G401 (cell line): ENCODE measurements around the gene EGFL7. TPM values are rescaled to one million over a fixed set of nuclear protein-coding genes. Genes with fewer than 3 reads are reported as not detected.

ENCODE experiments used
- DNase-seq: peaks from one replicate; pipeline ENCODE4 v3.0.0-alpha.2; 2015; ENCODE audit warnings: low spot score
- in situ Hi-C: cut with HindIII; loops from 2 replicates; pipeline ENCODE4 v1.10.0; 2016; ENCODE audit warnings: low sequenced_read_pairs, mixed read lengths
- total RNA-seq: library from RNA; depleted of rRNA; stranded (reverse); fragments of >200 nt; shearing (Covaris generic); gene quantifications from 2 replicates; pipeline ENCODE4 v1.2.3, GENCODE V29; 2014

The EGFL7 gene
- total RNA-seq, 1 experiment from 2014 or later = 142 TPM

GRCh38 chr9:136681945-136682699 is 19.4 kb downstream of the EGFL7 start:
- in situ Hi-C loops = no loop called here

GRCh38 chr9:136682710-136683109 is 20.0 kb downstream of the EGFL7 start:
- in situ Hi-C loops = no loop called here

More at GRCh38 chr9:136681945-136682699, 19.4 kb downstream of the EGFL7 start:
- DNase-seq = no peak

GRCh38 chr9:136683173-136683745 is 20.5 kb downstream of the EGFL7 start:
- no peak for DNase-seq
- in situ Hi-C loops = no loop called here

More at GRCh38 chr9:136682710-136683109, 20.0 kb downstream of the EGFL7 start:
- DNase-seq = no peak

- in situ Hi-C loops = no loop called here
Observed at GRCh38 chr9:136683755-136684154, 21.0 kb downstream of the EGFL7 start.

GRCh38 chr9:136684339-136684738 is 21.6 kb downstream of the EGFL7 start:
- in situ Hi-C loops = no loop called here

More at GRCh38 chr9:136683755-136684154, 21.0 kb downstream of the EGFL7 start:
- DNase-seq = no peak

GRCh38 chr9:136684799-136685198 is 22.1 kb downstream of the EGFL7 start:
- no peak for DNase-seq
- in situ Hi-C loops = no loop called here

More at GRCh38 chr9:136684339-136684738, 21.6 kb downstream of the EGFL7 start:
- DNase-seq = no peak

GRCh38 chr9:136685216-136685615 is 22.5 kb downstream of the EGFL7 start:
- in situ Hi-C loops = no loop called here
- DNase-seq = no peak

- DNase-seq = no peak
Observed at GRCh38 chr9:136685790-136686533, 23.2 kb downstream of the EGFL7 start.

GRCh38 chr9:136686534-136686793 is 23.7 kb downstream of the EGFL7 start:
- DNase-seq = no peak
- in situ Hi-C loops = no loop called here

More at GRCh38 chr9:136685790-136686533, 23.2 kb downstream of the EGFL7 start:
- in situ Hi-C loops = no loop called here

GRCh38 chr9:136686794-136687711 is 24.3 kb downstream of the EGFL7 start, which contains the start of gene AGPAT2:
AGPAT2 (minus strand) TSS chr9:136687457; CDS start chr9:136687357, 100 bp downstream.
- in situ Hi-C loops = no loop called here
- no peak for DNase-seq

- DNase-seq = no peak
- in situ Hi-C loops = no loop called here
Observed at GRCh38 chr9:136687721-136688223, 25.1 kb downstream of the EGFL7 start.

- DNase-seq = no peak
- in situ Hi-C loops = no loop called here
Observed at GRCh38 chr9:136688274-136689107, 25.8 kb downstream of the EGFL7 start.

GRCh38 chr9:136689108-136689460 is 26.4 kb downstream of the EGFL7 start:
- no peak for DNase-seq
- in situ Hi-C loops = no loop called here

GRCh38 chr9:136690104-136690805 is 27.5 kb downstream of the EGFL7 start:
- in situ Hi-C loops = no loop called here
- no peak for DNase-seq

- in situ Hi-C loops = no loop called here
- no peak for DNase-seq
Observed at GRCh38 chr9:136690806-136691261, 28.1 kb downstream of the EGFL7 start.

GRCh38 chr9:136691316-136692184 is 28.8 kb downstream of the EGFL7 start:
- DNase-seq = no peak
- in situ Hi-C loops = no loop called here
